ENCODE data around the gene PIAS1.
A peak's percentile ranks its signal among the peaks of the same experiment; 100 is the strongest.

The PIAS1 gene

GRCh38 chr15:68228143-68228970 is 174.2 kb downstream of the PIAS1 start:
- ATAC-seq (ENCODE audit: low read depth) (peak; percentile 1; the same call in 2 of the 3 replicates), DNase-seq (ENCODE audit: low spot score) (peak; percentile 38)
- Histone ChIP-seq H3K27ac (ENCODE audit: poor library complexity, severe bottlenecking) (peak overlapping the region; percentile 53), H3K4me1 (ENCODE audit: insufficient read depth, poor library complexity, severe bottlenecking) (no peaks in the 10 kb centered on the region), H3K27me3 (ENCODE audit: insufficient read depth, poor library complexity, severe bottlenecking) (no peaks in the 10 kb centered on the region), H3K36me3 (ENCODE audit: low read depth) (0 out of 2 replicates have a peak, but pooled peaks cover 3% of the 10 kb centered on the region), H3K9me3 (ENCODE audit: severe bottlenecking) (no peaks in the 10 kb centered on the region), H3K4me3 (ENCODE audit: severe bottlenecking) (peak overlapping the region; percentile 80)
- no peak for TF ChIP-seq CTCF (IDR thresholded peaks at IDR 0.05; ENCODE audit: poor library complexity, severe bottlenecking)

- Histone ChIP-seq H3K27me3 (ENCODE audit: insufficient read depth, poor library complexity, severe bottlenecking) (no peaks in the 10 kb centered on the region), H3K4me1 (ENCODE audit: insufficient read depth, poor library complexity, severe bottlenecking) (no peaks in the 10 kb centered on the region), H3K27ac (ENCODE audit: poor library complexity, severe bottlenecking) (peak overlapping the region; percentile 53), H3K36me3 (ENCODE audit: low read depth) (0 out of 2 replicates have a peak, but pooled peaks cover 3% of the 10 kb centered on the region), H3K4me3 (ENCODE audit: severe bottlenecking) (peak overlapping the region; percentile 80), H3K9me3 (ENCODE audit: severe bottlenecking) (no peaks in the 10 kb centered on the region)
- TF ChIP-seq CTCF (IDR thresholded peaks at IDR 0.05; ENCODE audit: poor library complexity, severe bottlenecking), result no peak
- DNase-seq (ENCODE audit: low spot score), result peak; percentile 67
- ATAC-seq (ENCODE audit: low read depth), result peak; percentile 8; the same call in 2 of the 3 replicates
Observed at GRCh38 chr15:68228971-68229385, 174.9 kb downstream of the PIAS1 start.

DNA sequence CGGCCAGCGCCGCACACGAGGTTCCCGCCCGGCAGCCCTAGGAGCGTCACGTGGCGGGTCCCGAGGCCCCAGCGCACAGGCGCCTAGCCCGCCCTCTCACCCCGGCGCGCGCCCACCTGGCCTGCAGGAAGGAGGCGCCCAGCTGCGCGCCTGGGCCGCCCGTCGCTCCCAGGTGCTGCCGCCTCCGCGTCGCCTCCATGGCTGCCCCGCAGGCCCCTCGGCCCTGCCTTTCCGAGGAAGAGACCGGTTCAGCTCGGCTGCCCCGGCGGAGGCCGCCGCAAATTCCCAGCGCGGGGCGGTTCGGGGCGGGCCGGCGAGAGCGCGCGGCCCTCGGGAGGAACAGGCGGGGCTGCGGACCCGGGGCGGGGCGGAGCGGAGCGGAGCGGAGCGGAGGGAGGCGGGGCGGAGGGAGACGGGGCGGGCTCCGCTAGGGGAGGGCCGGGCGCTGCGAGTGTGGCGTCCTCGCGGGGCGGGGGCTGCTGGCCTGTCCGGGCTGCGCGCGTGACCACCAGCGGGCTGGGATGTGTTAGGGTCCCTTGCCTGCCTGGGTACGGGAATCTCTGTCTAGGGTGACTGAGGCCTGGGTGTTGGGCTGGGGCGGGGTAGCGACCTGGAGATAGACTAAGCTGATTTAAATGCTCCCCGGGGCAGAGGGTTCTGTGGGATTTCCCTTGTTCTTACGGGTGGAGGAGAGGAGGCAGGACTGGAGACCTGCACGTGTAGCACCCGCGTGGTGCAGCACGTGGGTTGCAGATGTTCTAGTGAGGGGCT is 175.5 kb downstream of the PIAS1 start, which contains the start of gene CLN6:
TSS of gene CLN6 (minus strand) at position 343 of the 771 bp plus-strand sequence. CDS start at position 199, 144 bp downstream.
- Histone ChIP-seq H3K4me3 (ENCODE audit: severe bottlenecking) (peak within 1 kb of the TSS; percentile 80), H3K27ac (ENCODE audit: poor library complexity, severe bottlenecking) (peak within 1 kb of the TSS; percentile 53), H3K36me3 (ENCODE audit: low read depth) (0 out of 2 replicates have a peak, but pooled peaks cover 3% of the 10 kb centered on the region), H3K9me3 (ENCODE audit: severe bottlenecking) (no peaks in the 10 kb centered on the region), H3K27me3 (ENCODE audit: insufficient read depth, poor library complexity, severe bottlenecking) (no peaks in the 10 kb centered on the region), H3K4me1 (ENCODE audit: insufficient read depth, poor library complexity, severe bottlenecking) (no peaks in the 10 kb centered on the region)
- ATAC-seq (ENCODE audit: low read depth) (peak; percentile 88), DNase-seq (ENCODE audit: low spot score) (peak; percentile 89)
- TF ChIP-seq CTCF (IDR thresholded peaks at IDR 0.05; ENCODE audit: poor library complexity, severe bottlenecking), result no peak

- Histone ChIP-seq H3K9me3 (ENCODE audit: severe bottlenecking) (no peaks in the 10 kb centered on the region), H3K4me3 (ENCODE audit: severe bottlenecking) (peak overlapping the region; percentile 80), H3K27me3 (ENCODE audit: insufficient read depth, poor library complexity, severe bottlenecking) (no peaks in the 10 kb centered on the region), H3K27ac (ENCODE audit: poor library complexity, severe bottlenecking) (no peak overlapping the region), H3K36me3 (ENCODE audit: low read depth) (no peaks in the 10 kb centered on the region), H3K4me1 (ENCODE audit: insufficient read depth, poor library complexity, severe bottlenecking) (no peaks in the 10 kb centered on the region)
- ATAC-seq (ENCODE audit: low read depth) (no peak), DNase-seq (ENCODE audit: low spot score) (no peak)
- no peak for TF ChIP-seq CTCF (IDR thresholded peaks at IDR 0.05; ENCODE audit: poor library complexity, severe bottlenecking)
Observed at GRCh38 chr15:68230157-68231100, 176.3 kb downstream of the PIAS1 start.

Data from RWPE2 (cell line).